Astrocyte of the spinal cord (primary cell): ENCODE measurements around the gene EEF1AKMT2.

Experiments used
- DNase-seq: peaks from one replicate; pipeline ENCODE4 v3.0.0; 2011; ENCODE audit warnings: low read depth, low spot score
- H3K4me3 ChIP-seq: 2 replicates; pipeline ENCODE4 v1.5.1; 2011; ENCODE audit warnings: low read depth, mild to moderate bottlenecking, low read length, moderate library complexity
- CTCF ChIP-seq: IDR thresholded peaks from 2 replicates; pipeline ENCODE4 v1.5.1; 2012; ENCODE audit warnings: low read depth, mild to moderate bottlenecking, low read length, inconsistent platforms
- in situ Hi-C: cut with HindIII; loops from 2 replicates; pipeline ENCODE4 v1.10.0; 2017; ENCODE audit warnings: low sequenced_read_pairs

The EEF1AKMT2 gene

GRCh38 chr10:124763267-124763666 is 28.4 kb downstream of the EEF1AKMT2 start:
- DNase-seq: no peak
- no peak for TF ChIP-seq CTCF
- in situ Hi-C loops: no loop called here
- H3K4me3 ChIP-seq: no peak overlapping the region

GRCh38 chr10:124762281-124762680 is 29.4 kb downstream of the EEF1AKMT2 start:
- no peak for TF ChIP-seq CTCF
- no peak for DNase-seq
- in situ Hi-C loops: no loop called here
- H3K4me3 ChIP-seq: no peak overlapping the region

GRCh38 chr10:124756156-124756903 is 35.4 kb downstream of the EEF1AKMT2 start:
- no peak for TF ChIP-seq CTCF
- H3K4me3 ChIP-seq: no peak overlapping the region
- in situ Hi-C loops: no loop called here
- DNase-seq: no peak

- in situ Hi-C loops: no loop called here
- H3K4me3 ChIP-seq: no peak overlapping the region
- DNase-seq: no peak
- no peak for TF ChIP-seq CTCF
These were observed 36.1 kb downstream of the EEF1AKMT2 start for GRCh38 chr10:124755581-124755980.

GRCh38 chr10:124754227-124754626 is 37.5 kb downstream of the EEF1AKMT2 start:
- in situ Hi-C loops: no loop called here
- H3K4me3 ChIP-seq: no peak overlapping the region
- DNase-seq: no peak
- no peak for TF ChIP-seq CTCF

GRCh38 chr10:124748953-124749645 is 42.6 kb downstream of the EEF1AKMT2 start:
- in situ Hi-C loops: no loop called here
- H3K4me3 ChIP-seq: no peak overlapping the region
- no peak for DNase-seq
- no peak for TF ChIP-seq CTCF
